HG03175 (cell line): Measurements from ENCODE around the gene CRIP3.

Source experiments
- ATAC-seq: cut with Tn5 transposase; IDR thresholded peaks from one replicate; pipeline ENCODE4 v1.9.1; 2021; ENCODE audit warnings: mild to moderate bottlenecking, moderate library complexity; ENCODE audit not compliant: unreplicated experiment

CRIP3 gene

DNA sequence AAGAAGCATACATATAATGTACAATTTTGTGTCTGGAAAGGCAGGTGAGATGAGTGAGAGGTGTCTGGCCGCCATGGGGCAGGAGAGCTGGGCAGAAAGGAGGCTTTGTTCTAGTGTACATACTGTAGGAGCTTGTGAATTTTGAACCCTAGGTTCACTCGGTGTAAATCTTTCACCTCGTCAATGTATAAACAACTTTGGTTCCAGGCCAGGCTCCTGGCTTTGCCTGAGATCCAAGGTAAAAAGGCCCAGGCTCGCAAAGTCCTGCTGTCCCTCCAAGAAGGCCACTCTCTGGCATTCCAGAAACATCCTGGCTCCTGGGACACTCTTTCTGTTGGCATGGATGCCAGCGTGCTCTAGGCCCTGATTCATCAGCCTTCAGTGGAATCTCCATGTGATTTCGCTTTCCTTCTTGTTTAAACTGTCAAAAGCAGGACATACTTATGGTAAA is 17.7 kb downstream of the CRIP3 start:
- no peak for ATAC-seq

DNA sequence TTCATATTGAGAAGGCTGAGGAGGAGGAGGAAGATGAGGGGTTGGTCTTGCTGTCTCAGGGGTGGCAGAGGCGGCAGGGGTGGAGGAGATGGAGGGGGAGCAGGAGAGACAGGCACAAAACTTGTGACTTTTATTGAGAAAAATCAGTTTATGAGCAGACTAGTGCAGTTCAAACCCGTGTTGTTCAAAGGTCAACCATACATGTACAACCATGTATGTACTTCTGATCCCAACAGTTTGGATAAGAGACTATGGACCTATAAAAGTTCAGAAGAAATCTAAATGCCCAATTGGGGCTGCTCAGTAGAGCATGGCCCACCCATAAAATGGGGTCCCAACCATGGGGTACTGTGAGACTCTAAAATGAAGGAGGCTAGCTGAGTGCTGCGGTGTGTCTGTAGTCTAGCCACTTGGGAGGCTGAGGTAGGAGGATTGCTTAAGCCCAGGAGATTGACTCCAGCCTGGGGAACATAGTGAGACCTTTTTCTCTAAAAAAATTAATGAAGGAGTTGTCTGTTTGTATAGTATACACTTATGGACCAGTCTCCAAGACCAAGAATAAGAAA is 18.2 kb downstream of the CRIP3 start:
- no peak for ATAC-seq

DNA sequence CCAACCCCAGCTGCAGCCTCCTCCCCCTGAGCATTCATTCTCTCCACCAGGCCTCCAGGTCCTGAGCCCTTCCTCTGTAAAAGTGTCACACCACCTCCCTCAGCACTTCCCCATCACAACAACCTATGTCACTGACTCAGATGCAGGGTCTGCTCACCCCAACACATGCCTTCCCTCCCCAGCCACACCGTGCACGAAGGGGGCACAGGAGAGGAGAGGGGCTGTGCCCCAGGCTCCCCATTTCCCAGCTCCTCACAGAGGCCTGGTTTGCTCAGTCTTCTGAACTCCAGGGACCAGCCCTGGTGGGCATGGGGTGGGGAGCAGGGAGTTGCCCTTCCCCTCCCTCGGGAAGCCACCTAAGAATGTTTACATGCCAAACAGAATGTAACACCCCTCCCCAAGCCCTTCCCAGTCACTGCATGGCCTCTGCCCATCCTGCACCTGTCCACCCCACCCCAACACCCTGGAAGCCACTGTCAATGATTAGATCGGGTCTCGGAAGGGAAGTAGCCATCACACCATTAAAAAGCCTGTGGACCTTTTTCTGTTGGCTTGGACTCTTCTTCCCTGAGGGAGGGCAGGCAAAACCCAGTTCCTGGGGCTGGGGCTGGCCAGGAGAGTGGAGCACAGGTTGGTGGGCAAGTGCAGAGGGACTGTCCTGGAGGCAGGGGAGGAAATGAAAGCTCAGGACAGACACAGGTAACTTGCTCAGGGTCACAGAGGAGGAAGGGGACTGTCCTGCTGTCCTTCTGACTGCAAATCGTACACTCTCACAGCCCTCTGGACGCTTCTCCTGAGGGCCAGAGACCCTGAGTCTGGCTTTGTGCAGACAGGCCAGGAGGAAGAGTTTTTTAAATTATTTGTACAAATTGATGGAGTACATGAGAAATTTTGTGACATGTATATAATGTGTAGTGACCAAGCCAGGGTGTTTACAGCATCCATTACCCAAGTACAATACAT is 20.6 kb downstream of the CRIP3 start:
- no peak for ATAC-seq

DNA sequence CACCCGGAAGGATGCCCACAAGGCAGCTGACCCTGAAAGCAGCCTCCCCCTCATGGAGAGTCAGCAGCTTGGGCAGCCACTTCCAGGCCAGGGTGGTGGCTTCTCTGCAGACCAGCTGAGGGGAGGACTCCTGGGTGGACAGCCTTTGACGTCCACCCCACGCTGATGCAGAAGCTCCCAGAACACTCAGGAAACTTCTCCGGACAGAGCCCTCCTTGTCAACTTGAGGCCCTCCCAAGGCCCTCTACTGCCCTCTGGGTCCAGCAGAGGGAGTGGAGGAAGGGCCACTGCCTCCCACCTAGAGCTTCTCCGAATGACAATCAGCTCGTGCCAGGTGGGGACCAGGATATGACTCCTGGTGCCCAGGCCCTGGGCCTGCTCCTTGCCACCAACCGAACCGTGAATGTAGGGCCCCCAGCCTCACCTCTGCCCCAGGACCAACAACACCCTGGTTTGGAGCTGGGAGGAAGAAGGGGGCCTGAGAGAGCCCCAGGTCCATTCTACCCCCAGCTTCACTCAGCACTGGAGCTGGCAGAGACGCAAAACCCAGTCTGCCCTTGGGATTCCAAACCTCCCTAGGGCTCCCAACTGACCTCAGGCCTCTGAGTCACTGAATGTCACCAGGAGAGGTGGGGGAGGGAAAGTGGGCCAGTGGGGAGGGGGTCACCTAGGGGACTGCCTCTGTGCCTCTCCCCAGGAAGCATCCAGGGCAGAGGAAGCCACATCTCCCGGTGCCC is 21.5 kb downstream of the CRIP3 start:
- no peak for ATAC-seq

DNA sequence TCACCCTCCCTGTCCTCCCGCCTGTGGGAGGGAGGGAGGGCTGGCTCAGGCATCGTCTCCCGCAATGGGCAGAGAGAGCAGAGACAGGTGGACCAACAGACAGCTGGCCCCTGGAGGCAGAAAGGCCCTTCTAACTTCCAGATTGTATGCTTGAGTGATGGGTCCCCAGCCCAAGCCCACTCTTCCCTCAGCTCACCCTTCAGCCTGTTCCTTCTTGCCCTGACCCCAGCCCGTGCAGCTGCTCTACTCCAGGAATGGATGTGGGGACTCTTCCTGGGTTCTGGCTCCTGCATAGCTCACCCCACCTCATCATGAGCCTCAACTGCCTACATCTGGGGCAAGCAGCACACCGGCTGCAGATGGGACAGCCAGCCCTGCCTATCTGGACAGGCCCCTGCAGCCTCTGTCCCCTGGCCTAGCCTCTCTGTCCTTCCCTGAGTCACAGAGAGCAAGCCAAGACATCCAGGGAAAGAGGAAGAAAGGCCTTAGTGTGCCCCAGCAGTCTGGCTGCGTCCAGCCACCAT is 22.1 kb downstream of the CRIP3 start:
- ATAC-seq = no peak

DNA sequence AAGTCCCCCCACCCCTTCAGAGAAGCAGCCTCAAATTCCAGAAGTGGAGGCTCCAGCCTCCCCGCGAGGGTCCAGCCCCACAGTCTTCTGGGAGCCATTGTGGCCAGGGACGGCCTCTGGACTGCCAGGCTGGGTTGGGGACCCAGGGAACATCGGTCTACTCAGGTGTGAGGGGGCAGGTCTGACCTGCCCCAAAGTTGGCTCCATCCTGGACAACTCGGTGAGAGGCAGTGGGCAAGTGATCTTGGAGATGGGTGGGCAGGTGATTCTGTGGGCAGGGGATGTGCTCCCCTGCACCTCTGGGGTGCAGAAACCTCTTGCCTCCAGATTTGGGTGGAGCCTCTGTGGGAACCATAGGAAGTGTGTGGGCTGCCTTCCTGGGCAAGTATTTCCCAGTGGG is 22.8 kb downstream of the CRIP3 start:
- no peak for ATAC-seq

DNA sequence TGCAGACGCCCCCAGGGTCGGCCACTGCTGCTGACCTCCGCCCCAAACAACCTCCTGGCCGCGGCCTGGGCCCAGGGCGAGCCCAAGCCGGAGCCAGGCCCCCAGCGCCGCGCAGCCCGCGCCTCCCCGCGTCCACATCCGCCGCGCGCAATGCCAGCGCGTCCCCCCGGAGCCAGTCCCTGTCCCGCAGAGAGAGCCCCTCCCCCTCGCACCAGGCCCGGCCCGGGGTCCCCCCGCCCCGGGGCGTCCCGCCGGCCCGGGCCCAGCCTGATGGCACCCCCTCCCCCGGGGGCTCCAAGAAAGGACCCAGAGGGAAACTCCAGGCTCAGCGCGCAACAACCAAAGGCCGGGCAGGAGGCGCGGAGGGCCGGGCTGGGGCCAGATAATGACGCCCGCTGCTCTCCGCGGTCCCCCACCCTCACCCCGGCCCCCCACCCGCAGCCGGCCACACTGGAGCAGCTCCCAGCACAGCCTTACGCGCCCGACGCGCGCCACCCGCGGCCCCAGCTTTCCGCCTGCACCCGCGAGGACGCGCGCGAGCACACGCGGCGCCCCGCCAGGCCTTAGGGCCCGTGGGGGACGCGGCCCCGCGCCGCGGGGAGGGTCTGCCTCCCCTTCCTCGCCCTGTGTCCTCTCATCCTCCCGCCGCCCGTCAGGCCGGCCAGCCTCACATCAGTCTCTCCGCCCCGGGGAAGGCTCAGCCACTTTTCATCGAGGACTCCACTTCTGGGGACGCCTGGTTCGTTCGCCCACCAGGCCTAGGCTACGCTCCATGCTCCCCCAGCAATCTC is 23.4 kb downstream of the CRIP3 start:
- ATAC-seq = no peak

DNA sequence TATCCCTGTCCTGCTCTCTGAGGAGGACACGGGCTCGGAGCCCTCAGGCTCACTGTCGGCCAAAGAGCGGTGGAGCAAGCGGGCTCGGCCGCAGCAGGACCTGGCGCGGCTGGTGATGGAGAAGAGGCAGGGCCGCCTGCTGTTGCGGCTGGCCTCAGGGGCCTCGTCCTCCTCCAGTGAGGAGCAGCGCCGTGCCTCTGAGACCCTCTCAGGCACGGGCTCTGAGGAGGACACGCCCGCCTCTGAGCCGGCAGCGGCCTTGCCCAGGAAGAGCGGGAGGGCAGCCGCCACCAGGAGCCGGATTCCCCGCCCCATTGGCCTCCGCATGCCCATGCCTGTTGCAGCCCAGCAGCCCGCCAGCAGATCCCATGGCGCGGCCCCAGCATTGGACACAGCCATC is 24.7 kb downstream of the CRIP3 start:
- no peak for ATAC-seq

DNA sequence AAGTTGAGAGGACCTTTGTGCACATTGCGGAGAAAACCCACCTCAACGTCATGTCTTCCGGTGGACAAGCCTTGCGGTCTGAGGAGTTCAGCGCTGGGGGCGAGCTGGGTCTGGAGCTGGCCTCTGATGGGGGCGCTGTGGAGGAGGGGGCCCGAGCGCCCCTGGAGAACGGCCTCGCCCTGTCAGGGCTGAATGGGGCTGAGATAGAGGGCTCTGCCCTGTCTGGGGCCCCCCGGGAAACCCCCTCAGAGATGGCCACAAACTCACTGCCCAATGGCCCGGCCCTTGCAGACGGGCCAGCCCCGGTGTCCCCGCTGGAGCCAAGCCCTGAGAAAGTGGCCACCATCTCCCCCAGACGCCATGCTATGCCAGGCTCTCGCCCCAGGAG is 25.1 kb downstream of the CRIP3 start:
- ATAC-seq = no peak

DNA sequence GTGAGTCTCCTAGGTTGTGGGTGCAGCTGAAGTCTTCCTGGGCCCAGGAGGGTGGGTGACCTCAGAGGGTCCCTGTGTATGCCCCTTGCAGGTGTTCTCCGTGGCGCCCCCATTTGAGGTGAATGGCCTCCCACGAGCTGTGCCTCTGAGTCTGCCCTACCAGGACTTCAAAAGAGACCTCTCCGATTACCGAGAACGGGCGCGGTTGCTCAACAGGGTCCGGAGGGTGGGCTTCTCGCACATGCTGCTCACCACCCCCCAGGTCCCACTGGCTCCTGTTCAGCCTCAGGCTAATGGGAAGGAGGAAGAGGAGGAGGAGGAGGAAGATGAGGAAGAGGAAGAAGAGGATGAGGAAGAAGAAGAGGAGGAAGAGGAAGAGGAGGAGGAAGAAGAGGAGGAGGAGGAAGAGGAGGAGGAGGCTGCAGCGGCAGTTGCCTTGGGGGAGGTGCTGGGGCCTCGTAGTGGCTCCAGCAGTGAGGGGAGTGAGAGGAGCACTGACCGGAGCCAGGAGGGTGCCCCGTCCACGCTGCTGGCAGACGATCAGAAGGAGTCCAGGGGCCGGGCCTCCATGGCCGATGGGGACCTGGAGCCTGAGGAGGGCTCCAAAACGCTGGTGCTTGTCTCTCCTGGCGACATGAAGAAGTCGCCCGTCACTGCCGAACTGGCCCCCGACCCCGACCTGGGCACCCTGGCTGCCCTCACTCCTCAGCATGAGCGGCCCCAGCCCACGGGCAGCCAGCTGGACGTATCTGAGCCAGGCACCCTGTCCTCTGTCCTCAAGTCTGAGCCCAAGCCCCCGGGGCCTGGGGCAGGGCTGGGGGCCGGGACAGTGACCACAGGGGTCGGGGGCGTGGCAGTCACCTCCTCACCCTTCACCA is 25.8 kb downstream of the CRIP3 start:
- no peak for ATAC-seq

DNA sequence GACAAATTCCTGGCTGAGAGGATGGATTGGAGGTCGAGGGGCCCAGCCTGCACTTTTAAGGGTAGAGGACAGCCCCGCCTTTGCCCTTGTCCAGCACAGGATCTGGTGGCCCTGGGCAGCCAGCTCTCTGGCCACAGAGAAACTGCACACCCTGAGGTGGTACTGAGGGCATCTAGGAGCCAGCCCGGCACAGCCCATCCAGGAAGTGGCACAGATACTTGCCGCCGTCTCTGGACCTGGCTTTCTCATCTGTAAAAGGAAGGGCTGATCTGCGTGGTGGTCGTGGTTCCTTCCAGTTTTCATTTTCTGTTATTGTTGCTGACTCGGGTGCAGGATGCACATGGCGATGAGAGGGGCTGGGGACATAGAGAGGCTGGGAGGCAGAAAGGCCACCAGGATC is 26.6 kb downstream of the CRIP3 start:
- no peak for ATAC-seq

DNA sequence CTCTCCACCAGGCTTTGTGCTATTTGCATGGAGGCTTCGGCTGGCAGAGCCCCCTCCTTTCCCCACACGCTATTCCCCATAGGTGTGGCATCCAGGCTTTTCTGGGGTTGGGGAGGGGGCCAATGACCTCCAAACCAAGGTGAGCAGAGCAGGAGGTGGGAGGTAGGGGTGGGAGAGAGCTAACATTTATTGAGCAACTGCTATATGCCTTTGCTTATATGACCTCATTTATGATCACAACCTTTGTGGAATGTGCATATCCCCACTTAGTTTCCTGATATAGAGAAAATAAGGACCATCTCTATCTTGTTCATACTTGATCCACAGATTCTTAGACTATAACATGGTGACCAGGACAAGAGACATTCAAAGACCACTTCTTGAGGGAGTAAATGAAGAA is 28.4 kb downstream of the CRIP3 start:
- ATAC-seq = no peak

DNA sequence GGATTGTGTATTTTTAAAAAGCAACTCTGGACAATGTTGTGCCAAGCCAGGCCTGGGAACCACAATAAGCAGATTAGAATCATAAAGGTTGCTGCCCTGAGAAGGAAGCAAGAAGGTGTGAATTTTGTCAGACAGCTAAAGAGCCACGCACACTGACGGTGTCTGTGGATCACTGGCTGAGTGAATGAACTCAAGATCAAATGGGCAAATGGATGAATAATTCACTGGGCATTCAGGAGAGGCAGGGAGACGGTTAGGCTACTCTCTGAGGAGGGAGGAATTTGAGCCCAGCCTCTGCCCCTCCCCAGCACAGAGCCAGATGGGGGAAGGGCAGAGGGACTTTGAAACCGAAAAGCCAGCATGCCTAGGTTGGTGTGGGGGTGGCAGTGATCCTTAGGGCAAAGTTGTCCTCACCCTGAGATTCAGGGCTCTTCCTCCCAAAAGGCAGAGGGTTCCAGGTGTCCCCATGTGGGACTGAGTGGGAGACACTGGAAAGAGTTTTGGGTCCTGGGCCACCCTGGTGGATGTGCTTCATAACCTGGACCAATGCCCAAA is 30.0 kb downstream of the CRIP3 start:
- ATAC-seq = no peak

DNA sequence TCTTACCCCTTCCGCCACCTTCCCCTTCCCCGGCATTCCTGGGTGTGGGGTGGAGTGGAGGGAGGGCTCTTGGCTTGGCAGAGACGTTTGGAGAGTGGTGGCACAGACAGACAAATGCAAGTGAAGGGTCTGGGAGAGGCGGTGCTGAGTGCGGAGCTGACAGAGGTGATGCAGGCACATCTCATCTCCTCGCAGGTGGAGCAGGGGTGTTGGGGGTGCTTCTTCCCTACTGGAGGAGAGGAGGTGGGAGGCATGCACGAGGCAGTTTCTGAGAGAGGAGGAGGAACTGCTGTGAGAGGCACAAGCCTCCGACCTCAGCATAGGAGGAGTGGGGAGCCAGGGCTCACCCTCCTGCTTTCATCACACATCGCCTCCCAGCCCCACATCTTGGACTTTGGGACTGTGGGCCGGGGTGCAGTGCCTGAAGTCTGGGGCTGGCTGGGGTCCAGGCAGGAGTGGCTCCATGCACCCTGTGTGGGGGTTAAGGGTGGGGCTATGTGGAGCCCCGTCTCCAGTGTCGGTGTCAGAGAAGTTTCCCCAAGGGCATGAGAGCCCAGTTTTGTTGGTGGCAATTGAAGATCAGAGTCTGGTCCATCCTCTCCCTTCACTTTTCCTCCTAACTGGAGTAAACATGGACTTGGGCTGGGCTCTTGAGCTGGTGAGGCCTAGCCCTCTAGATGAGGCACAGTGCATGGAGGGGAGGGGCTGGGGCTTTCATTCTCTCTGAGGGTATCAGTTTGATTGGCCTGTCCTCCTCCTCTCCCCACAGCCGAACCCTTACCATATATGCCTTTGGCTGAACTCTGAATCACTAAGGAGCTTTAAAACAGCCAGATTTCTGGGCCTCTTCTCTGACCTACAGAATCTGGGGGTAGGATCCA is 30.7 kb downstream of the CRIP3 start:
- no peak for ATAC-seq

DNA sequence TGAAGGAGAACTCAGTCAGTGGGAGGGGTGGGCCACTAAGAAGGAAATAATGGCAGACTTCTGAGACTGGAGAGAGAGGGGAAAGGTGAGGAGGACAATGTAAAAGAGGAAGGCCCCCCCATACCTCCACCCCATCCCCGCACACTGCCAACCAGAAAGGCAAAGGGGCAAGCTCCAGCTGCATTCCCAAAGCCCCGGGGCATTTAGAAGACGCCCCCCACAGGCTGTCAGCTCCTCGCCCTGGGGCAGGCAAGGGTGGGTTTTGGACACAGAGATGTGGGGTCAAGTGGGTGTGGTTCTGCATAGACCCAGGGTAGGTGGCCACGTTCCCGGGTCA is 31.4 kb downstream of the CRIP3 start:
- ATAC-seq = no peak

DNA sequence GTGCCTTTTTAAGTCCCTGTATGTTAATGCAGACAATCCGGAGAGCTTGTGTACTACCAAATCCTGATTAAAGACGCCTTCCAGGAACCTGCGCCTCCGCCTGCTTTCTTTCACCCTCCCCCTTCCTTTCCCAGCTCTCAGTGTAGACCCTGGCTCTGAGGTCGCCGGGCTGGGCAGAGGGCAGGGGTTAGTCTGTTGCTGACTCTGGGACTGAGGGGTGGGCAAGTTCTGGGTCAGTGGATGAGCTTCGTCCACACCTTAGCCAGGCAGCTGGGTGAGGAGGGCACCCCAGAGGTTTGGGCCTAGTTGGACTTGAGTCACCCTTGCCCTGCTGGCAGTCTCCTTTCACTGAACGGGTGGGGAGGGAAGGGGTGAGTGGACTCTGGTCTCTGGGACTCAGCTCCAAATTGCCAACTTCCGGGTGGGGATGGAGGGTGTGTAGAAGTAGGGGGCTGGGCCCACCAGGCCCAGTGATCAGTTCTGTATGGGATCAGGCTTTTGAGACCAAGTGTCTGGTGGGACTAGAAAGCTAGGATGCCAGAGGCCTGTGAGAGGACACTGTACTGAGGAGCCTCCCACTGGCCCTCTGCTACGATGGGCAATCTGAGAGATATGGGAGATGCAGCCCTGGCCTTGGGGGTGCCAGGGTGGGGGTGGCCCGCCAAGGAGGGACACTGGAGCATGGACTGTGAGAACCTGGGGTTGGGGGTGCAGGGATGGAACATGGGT is 31.9 kb downstream of the CRIP3 start:
- ATAC-seq = no peak

DNA sequence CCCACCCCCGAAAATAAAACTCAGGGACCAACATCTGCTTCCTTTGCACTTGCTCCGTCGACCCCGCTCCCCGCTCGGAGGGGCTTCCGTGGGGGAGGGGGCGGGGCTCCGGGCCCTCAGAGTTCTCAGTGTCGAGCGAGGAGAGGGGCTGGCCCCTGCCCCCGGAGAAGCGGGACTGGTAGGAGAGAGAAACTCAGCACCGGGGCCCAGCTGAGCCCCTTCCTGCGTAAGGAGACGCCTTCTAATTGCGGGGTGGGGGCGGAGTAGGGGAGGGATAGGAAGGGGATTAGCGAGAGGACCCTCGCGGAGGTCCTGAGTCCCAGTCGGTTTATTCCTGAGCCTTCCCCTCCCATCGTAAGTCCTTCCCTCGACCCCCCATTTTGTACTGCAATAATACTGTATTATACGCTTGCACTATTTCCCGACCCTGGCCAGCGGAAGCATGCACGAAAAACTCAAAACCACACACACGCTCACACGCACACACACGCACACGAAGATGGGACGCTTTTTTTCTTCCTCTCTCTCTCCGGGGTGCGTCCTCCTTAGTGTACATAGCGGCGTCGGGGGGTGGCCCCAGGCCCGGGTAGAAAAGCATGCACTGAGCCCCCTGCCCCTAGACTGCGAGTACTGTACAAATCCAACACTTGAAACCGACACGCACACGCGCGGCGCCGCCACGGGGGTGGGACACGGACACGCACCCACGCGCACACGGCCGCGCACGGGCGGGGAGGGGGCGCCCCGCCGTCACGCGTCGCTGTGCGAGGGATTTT is 32.6 kb downstream of the CRIP3 start:
- ATAC-seq = no peak
